Measurements from ENCODE around the gene LSM14B.

- TF ChIP-seq CTCF (conservative IDR thresholded peaks at IDR 0.05) (no peak), ZFX (IDR thresholded peaks at IDR 0.05) (no peak)
Measured at GRCh38 chr20:62080249-62080990, 41.9 kb upstream of the LSM14B start.
